Measurements from ENCODE around the gene TEX35.

DNA sequence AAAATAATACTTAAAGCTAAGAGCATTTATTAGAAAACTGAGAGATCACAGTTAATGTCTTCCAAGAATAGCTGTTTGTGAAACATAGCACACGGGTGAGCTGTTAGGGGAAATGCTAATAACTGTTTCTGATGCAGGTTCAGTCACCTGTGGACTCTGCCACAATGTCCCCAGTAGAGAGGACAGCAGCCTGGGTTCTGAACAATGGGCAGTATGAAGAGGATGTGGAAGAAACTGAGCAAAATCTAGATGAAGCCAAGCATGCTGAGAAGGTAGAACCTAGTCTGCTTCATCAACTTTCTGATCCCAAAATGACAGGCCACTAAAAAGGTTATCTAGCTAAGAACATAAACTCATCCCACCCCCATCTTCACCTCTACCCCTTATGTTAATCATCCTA lies 48.8 kb upstream of the TEX35 start:
- TF ChIP-seq, protein P1, sequence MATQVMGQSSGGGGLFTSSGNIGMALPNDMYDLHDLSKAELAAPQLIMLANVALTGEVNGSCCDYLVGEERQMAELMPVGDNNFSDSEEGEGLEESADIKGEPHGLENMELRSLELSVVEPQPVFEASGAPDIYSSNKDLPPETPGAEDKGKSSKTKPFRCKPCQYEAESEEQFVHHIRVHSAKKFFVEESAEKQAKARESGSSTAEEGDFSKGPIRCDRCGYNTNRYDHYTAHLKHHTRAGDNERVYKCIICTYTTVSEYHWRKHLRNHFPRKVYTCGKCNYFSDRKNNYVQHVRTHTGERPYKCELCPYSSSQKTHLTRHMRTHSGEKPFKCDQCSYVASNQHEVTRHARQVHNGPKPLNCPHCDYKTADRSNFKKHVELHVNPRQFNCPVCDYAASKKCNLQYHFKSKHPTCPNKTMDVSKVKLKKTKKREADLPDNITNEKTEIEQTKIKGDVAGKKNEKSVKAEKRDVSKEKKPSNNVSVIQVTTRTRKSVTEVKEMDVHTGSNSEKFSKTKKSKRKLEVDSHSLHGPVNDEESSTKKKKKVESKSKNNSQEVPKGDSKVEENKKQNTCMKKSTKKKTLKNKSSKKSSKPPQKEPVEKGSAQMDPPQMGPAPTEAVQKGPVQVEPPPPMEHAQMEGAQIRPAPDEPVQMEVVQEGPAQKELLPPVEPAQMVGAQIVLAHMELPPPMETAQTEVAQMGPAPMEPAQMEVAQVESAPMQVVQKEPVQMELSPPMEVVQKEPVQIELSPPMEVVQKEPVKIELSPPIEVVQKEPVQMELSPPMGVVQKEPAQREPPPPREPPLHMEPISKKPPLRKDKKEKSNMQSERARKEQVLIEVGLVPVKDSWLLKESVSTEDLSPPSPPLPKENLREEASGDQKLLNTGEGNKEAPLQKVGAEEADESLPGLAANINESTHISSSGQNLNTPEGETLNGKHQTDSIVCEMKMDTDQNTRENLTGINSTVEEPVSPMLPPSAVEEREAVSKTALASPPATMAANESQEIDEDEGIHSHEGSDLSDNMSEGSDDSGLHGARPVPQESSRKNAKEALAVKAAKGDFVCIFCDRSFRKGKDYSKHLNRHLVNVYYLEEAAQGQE (IDR thresholded peaks at IDR 0.05; ENCODE audit: insufficient read depth in 1 of 2, low read depth in 2 of 2, low read length in 2 of 2) = no peak
- TF ChIP-seq POLR2AphosphoS5 (IDR thresholded peaks at IDR 0.05; ENCODE audit: low read depth, low read length) (no peak), SIN3A (IDR thresholded peaks at IDR 0.05; ENCODE audit: borderline replicate concordance, insufficient read depth, low read length) (no peak), TAF1 (IDR thresholded peaks at IDR 0.05; ENCODE audit: borderline replicate concordance, insufficient read depth, low read length) (no peak)
